Astrocyte (in vitro differentiated cells and primary cell): ENCODE results near the gene GABRB1. TPM values are rescaled to one million over a fixed set of nuclear protein-coding genes. Genes with fewer than 3 reads are reported as not detected.

Source experiments
- DNase-seq: peaks from one replicate; pipeline ENCODE4 v3.0.0-alpha.2; 2010; ENCODE audit warnings: low read depth
- FAIRE-seq: peaks from 2 replicates; lab custom pipeline; 2011; peaks lifted over from hg19 to GRCh38; lab: Jason Lieb, UNC
- H2AFZ ChIP-seq: 2 replicates; pipeline ENCODE4 v1.6.0; 2012; ENCODE audit warnings: low read depth, low read length, inconsistent platforms
- H3K27ac ChIP-seq: 2 replicates; pipeline ENCODE4 v1.5.1; 2011; ENCODE audit warnings: low read depth, low read length, inconsistent platforms
- H3K27me3 ChIP-seq: 2 replicates; pipeline ENCODE4 v1.6.0; 2011; ENCODE audit warnings: low read length, inconsistent platforms; ENCODE audit not compliant: insufficient read depth
- H3K36me3 ChIP-seq: 2 replicates; pipeline ENCODE4 v1.5.1; 2011; ENCODE audit warnings: low read length, inconsistent platforms; ENCODE audit not compliant: insufficient read depth
- H3K4me1 ChIP-seq: 2 replicates; pipeline ENCODE4 v1.5.1; 2011; ENCODE audit warnings: low read length, inconsistent platforms; ENCODE audit not compliant: insufficient read depth
- H3K4me2 ChIP-seq: 2 replicates; pipeline ENCODE4 v1.6.0; 2012; ENCODE audit warnings: low read length, inconsistent platforms
- H3K4me3 ChIP-seq: 2 replicates; pipeline ENCODE4 v1.5.1; 2011; ENCODE audit warnings: low read depth, mild to moderate bottlenecking, low read length, inconsistent platforms; ENCODE audit not compliant: insufficient read depth
- H3K79me2 ChIP-seq: 2 replicates; pipeline ENCODE4 v1.6.0; 2012; ENCODE audit warnings: mild to moderate bottlenecking, low read length, inconsistent platforms; ENCODE audit not compliant: insufficient read depth
- H3K9ac ChIP-seq: 2 replicates; pipeline ENCODE4 v1.6.0; 2012; ENCODE audit warnings: mild to moderate bottlenecking, low read length, inconsistent platforms
- H3K9me3 ChIP-seq: 2 replicates; pipeline ENCODE4 v1.5.1; 2012; ENCODE audit warnings: low read depth, mild to moderate bottlenecking, low read length, inconsistent platforms; ENCODE audit not compliant: insufficient read depth
- H4K20me1 ChIP-seq: 2 replicates; pipeline ENCODE4 v1.6.0; 2012; ENCODE audit warnings: low read length, inconsistent platforms; ENCODE audit not compliant: insufficient read depth
- H3K27ac Mint-ChIP-seq: one replicate; pipeline ENCODE4 v1.8.0; 2021; ENCODE audit warnings: mild to moderate bottlenecking, mixed read lengths; ENCODE audit not compliant: unreplicated experiment
- H3K27me3 Mint-ChIP-seq: one replicate; pipeline ENCODE4 v1.8.0; 2021; ENCODE audit warnings: low read depth, mixed read lengths; ENCODE audit not compliant: unreplicated experiment
- H3K36me3 Mint-ChIP-seq: one replicate; pipeline ENCODE4 v1.8.0; 2021; ENCODE audit warnings: low read depth, mixed read lengths; ENCODE audit not compliant: unreplicated experiment
- H3K4me1 Mint-ChIP-seq: one replicate; pipeline ENCODE4 v1.8.0; 2021; ENCODE audit warnings: low read depth, mixed read lengths; ENCODE audit not compliant: unreplicated experiment
- H3K4me3 Mint-ChIP-seq: one replicate; pipeline ENCODE4 v1.8.0; 2021; ENCODE audit warnings: mild to moderate bottlenecking, moderate library complexity, mixed read lengths; ENCODE audit not compliant: unreplicated experiment
- H3K9me3 Mint-ChIP-seq: one replicate; pipeline ENCODE4 v1.8.0; 2021; ENCODE audit warnings: mild to moderate bottlenecking, mixed read lengths; ENCODE audit not compliant: unreplicated experiment
- EZH2 ChIP-seq: IDR thresholded peaks from 2 replicates; pipeline ENCODE4 v1.6.1; 2012; ENCODE audit warnings: mild to moderate bottlenecking, low read length, inconsistent platforms; ENCODE audit not compliant: insufficient read depth
- total RNA-seq: library from RNA; stranded (reverse); gene quantifications from 2 replicates; pipeline ENCODE4 v1.2.1, GENCODE V29; 2021
- TF ChIP-seq, protein P1 (sequence below): IDR thresholded peaks from 2 replicates; pipeline ENCODE4 v1.5.1; 2011; ENCODE audit warnings: low read depth, mild to moderate bottlenecking, inconsistent platforms, low read length, moderate library complexity; ENCODE audit not compliant: insufficient read depth

The GABRB1 gene
- total RNA-seq, 1 donor from 2014 or later = not detected

DNA sequence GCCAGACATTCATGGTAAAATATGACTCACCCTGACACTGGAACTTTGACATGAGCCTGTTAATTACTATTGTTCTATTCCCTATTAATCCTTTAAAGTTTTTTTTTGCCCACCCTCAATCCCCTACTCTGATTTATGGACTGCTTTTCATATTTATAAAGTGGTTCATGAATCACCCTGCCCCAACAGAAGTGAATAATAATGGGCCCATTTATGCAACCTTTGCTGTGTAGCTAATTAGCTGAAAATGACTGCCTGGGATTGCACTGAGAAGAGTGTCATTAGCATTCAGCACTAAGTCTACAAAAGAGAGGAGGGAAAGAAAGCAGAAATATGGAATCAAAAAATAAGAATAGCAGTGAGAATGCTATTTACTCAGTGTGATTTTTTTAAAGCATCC is 277.8 kb downstream of the GABRB1 start:
- Histone ChIP-seq H3K9ac (no peak overlapping the region), H3K79me2 (no peaks in the 10 kb centered on the region), H3K27ac (no peak overlapping the region), H4K20me1 (no peaks in the 10 kb centered on the region), H3K4me2 (no peak overlapping the region), H3K4me3 (no peak overlapping the region), H3K9me3 (no peaks in the 10 kb centered on the region), H3K4me1 (no peaks in the 10 kb centered on the region), H3K36me3 (no peaks in the 10 kb centered on the region), H2AFZ (no peak overlapping the region), H3K27me3 (no peaks in the 10 kb centered on the region)
- Mint-ChIP-seq H3K4me3 (no peak overlapping the region), H3K4me1 (peaks cover 3% of the 10 kb centered on the region), H3K27me3 (no peaks in the 10 kb centered on the region), H3K36me3 (no peaks in the 10 kb centered on the region), H3K9me3 (no peaks in the 10 kb centered on the region), H3K27ac (no peak overlapping the region)
- no peak for TF ChIP-seq EZH2
- TF ChIP-seq, protein P1, sequence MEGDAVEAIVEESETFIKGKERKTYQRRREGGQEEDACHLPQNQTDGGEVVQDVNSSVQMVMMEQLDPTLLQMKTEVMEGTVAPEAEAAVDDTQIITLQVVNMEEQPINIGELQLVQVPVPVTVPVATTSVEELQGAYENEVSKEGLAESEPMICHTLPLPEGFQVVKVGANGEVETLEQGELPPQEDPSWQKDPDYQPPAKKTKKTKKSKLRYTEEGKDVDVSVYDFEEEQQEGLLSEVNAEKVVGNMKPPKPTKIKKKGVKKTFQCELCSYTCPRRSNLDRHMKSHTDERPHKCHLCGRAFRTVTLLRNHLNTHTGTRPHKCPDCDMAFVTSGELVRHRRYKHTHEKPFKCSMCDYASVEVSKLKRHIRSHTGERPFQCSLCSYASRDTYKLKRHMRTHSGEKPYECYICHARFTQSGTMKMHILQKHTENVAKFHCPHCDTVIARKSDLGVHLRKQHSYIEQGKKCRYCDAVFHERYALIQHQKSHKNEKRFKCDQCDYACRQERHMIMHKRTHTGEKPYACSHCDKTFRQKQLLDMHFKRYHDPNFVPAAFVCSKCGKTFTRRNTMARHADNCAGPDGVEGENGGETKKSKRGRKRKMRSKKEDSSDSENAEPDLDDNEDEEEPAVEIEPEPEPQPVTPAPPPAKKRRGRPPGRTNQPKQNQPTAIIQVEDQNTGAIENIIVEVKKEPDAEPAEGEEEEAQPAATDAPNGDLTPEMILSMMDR = no peak
- no peak for FAIRE-seq
- peak; percentile 34 for DNase-seq

DNA sequence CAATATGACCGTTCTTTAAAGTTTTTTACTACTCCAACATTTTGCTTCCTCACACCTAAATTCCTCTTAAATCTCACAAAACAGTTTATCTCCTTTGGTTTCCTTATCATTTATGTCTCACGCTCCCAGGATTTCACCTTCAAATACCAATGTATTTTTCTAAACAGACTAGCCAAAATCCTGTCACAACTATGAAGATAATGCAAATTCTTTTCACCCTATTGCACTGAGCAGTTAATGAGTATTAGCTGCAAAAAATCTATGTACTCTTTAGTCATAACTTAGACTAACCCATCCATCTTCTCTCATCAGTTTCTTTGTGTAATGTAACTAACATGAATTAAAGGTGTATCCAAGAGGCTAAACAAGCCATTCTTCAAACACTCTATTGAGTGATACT is 280.8 kb downstream of the GABRB1 start:
- H3K4me1 ChIP-seq = no peaks in the 10 kb centered on the region
- no peak overlapping the region for H3K27ac Mint-ChIP-seq
- no peak overlapping the region for H3K4me3 Mint-ChIP-seq
- H2AFZ ChIP-seq = no peak overlapping the region
- no peaks in the 10 kb centered on the region for H3K27me3 Mint-ChIP-seq
- DNase-seq (peak; percentile 78), FAIRE-seq (no peak)
- TF ChIP-seq, protein P1 = no peak
- TF ChIP-seq EZH2 = no peak
- no peaks in the 10 kb centered on the region for H3K27me3 ChIP-seq
- H3K36me3 Mint-ChIP-seq = no peaks in the 10 kb centered on the region
- peaks cover 3% of the 10 kb centered on the region for H3K4me1 Mint-ChIP-seq
- no peak overlapping the region for H3K4me3 ChIP-seq
- no peak overlapping the region for H3K9ac ChIP-seq
- H4K20me1 ChIP-seq = no peaks in the 10 kb centered on the region
- H3K4me2 ChIP-seq = no peak overlapping the region
- H3K79me2 ChIP-seq = no peaks in the 10 kb centered on the region
- H3K27ac ChIP-seq = no peak overlapping the region
- no peaks in the 10 kb centered on the region for H3K9me3 Mint-ChIP-seq
- no peaks in the 10 kb centered on the region for H3K9me3 ChIP-seq
- H3K36me3 ChIP-seq = no peaks in the 10 kb centered on the region

DNA sequence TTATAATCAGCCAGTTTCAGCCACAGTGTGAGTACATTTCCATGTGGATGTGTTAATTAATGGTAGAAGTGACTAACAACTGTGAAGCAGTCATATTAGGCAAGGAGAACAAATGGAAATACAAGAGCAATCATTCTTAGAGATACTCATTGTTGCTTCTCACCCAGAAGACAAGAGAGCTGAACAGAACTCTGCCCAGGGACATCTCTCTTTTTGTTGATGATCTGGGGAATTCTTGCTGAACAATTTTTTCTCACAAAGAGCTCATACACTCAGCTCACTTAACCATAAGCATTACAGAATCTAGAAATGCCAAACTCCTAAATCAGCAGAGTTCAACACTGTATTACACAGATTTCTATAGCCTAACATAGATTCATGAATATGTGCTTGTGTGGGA is 282.0 kb downstream of the GABRB1 start:
- no peaks in the 10 kb centered on the region for H4K20me1 ChIP-seq
- Mint-ChIP-seq H3K27ac (no peak overlapping the region), H3K27me3 (no peaks in the 10 kb centered on the region), H3K9me3 (no peaks in the 10 kb centered on the region), H3K4me1 (peaks cover 3% of the 10 kb centered on the region), H3K4me3 (no peak overlapping the region), H3K36me3 (no peaks in the 10 kb centered on the region)
- no peaks in the 10 kb centered on the region for H3K9me3 ChIP-seq
- DNase-seq (peak; percentile 30), FAIRE-seq (no peak)
- no peaks in the 10 kb centered on the region for H3K27me3 ChIP-seq
- TF ChIP-seq, protein P1 = no peak
- no peak for TF ChIP-seq EZH2
- H3K27ac ChIP-seq = no peak overlapping the region
- no peak overlapping the region for H3K9ac ChIP-seq
- H2AFZ ChIP-seq = no peak overlapping the region
- no peaks in the 10 kb centered on the region for H3K4me1 ChIP-seq
- H3K36me3 ChIP-seq = no peaks in the 10 kb centered on the region
- no peak overlapping the region for H3K4me2 ChIP-seq
- H3K79me2 ChIP-seq = no peaks in the 10 kb centered on the region
- no peak overlapping the region for H3K4me3 ChIP-seq
